ENCODE data around the gene TNFAIP8L3.

Gene TNFAIP8L3

GRCh38 chr15:51065781-51066180 lies 28.9 kb downstream of the TNFAIP8L3 start:
- Histone ChIP-seq H3K9me3 (ENCODE audit: control insufficient read depth, low read length) (no peaks in the 10 kb centered on the region), H3K27me3 (ENCODE audit: control insufficient read depth, insufficient read depth, low read length, poor library complexity, severe bottlenecking) (no peaks in the 10 kb centered on the region), H3K36me3 (ENCODE audit: control insufficient read depth, insufficient read depth, low read length) (no peaks in the 10 kb centered on the region), H3K4me1 (ENCODE audit: control insufficient read depth, insufficient read depth, low read length) (no peaks in the 10 kb centered on the region), H3K27ac (ENCODE audit: insufficient read depth, low read depth, low read length, poor library complexity, severe bottlenecking) (no peak overlapping the region), H3K4me3 (ENCODE audit: insufficient read depth, low read depth, low read length) (no peak overlapping the region)
- WGBS, 2 experiments, result 87 to 89% methylated on average over 1 of the region's 1 CpG

GRCh38 chr15:51065261-51065660 lies 29.4 kb downstream of the TNFAIP8L3 start:
- Histone ChIP-seq H3K36me3 (ENCODE audit: control insufficient read depth, insufficient read depth, low read length) (no peaks in the 10 kb centered on the region), H3K27me3 (ENCODE audit: control insufficient read depth, insufficient read depth, low read length, poor library complexity, severe bottlenecking) (no peaks in the 10 kb centered on the region), H3K9me3 (ENCODE audit: control insufficient read depth, low read length) (no peaks in the 10 kb centered on the region), H3K4me1 (ENCODE audit: control insufficient read depth, insufficient read depth, low read length) (no peaks in the 10 kb centered on the region), H3K27ac (ENCODE audit: insufficient read depth, low read depth, low read length, poor library complexity, severe bottlenecking) (no peak overlapping the region), H3K4me3 (ENCODE audit: insufficient read depth, low read depth, low read length) (no peak overlapping the region)

- no peaks in the 10 kb centered on the region for H3K27me3 ChIP-seq (ENCODE audit: control insufficient read depth, insufficient read depth, low read length, poor library complexity, severe bottlenecking)
- H3K27ac ChIP-seq (ENCODE audit: insufficient read depth, low read depth, low read length, poor library complexity, severe bottlenecking), result no peak overlapping the region
- 86 to 89% methylated on average over 1 of the region's 1 CpG for WGBS, 2 experiments
Observed at GRCh38 chr15:51062736-51063135, 32.0 kb downstream of the TNFAIP8L3 start.

GRCh38 chr15:51060030-51060673 lies 34.6 kb downstream of the TNFAIP8L3 start:
- H3K4me3 ChIP-seq (ENCODE audit: insufficient read depth, low read depth, low read length), result no peak overlapping the region
- H3K4me1 ChIP-seq (ENCODE audit: control insufficient read depth, insufficient read depth, low read length), result peaks cover 7% of the 10 kb centered on the region
- 77 to 81% methylated on average over 3 of the region's 3 CpGs for WGBS, 2 experiments
- H3K36me3 ChIP-seq (ENCODE audit: control insufficient read depth, insufficient read depth, low read length), result no peaks in the 10 kb centered on the region
- no peak overlapping the region for H3K27ac ChIP-seq (ENCODE audit: insufficient read depth, low read depth, low read length, poor library complexity, severe bottlenecking)
- H3K27me3 ChIP-seq (ENCODE audit: control insufficient read depth, insufficient read depth, low read length, poor library complexity, severe bottlenecking), result no peaks in the 10 kb centered on the region
- no peaks in the 10 kb centered on the region for H3K9me3 ChIP-seq (ENCODE audit: control insufficient read depth, low read length)

More at GRCh38 chr15:51062736-51063135, 32.0 kb downstream of the TNFAIP8L3 start:
- no peaks in the 10 kb centered on the region for H3K9me3 ChIP-seq (ENCODE audit: control insufficient read depth, low read length)
- peaks cover 7% of the 10 kb centered on the region for H3K4me1 ChIP-seq (ENCODE audit: control insufficient read depth, insufficient read depth, low read length)
- H3K36me3 ChIP-seq (ENCODE audit: control insufficient read depth, insufficient read depth, low read length), result no peaks in the 10 kb centered on the region
- H3K4me3 ChIP-seq (ENCODE audit: insufficient read depth, low read depth, low read length), result no peak overlapping the region

GRCh38 chr15:51054535-51054934 lies 40.2 kb downstream of the TNFAIP8L3 start:
- Histone ChIP-seq H3K36me3 (ENCODE audit: control insufficient read depth, insufficient read depth, low read length) (no peaks in the 10 kb centered on the region), H3K4me3 (ENCODE audit: insufficient read depth, low read depth, low read length) (no peak overlapping the region), H3K4me1 (ENCODE audit: control insufficient read depth, insufficient read depth, low read length) (peaks cover 3% of the 10 kb centered on the region), H3K9me3 (ENCODE audit: control insufficient read depth, low read length) (no peaks in the 10 kb centered on the region), H3K27ac (ENCODE audit: insufficient read depth, low read depth, low read length, poor library complexity, severe bottlenecking) (no peak overlapping the region), H3K27me3 (ENCODE audit: control insufficient read depth, insufficient read depth, low read length, poor library complexity, severe bottlenecking) (no peaks in the 10 kb centered on the region)
- WGBS, 2 experiments, result 90 to 94% methylated on average over 1 of the region's 1 CpG

GRCh38 chr15:51053571-51053970 lies 41.1 kb downstream of the TNFAIP8L3 start:
- H3K4me1 ChIP-seq (ENCODE audit: control insufficient read depth, insufficient read depth, low read length), result peaks cover 3% of the 10 kb centered on the region
- H3K27me3 ChIP-seq (ENCODE audit: control insufficient read depth, insufficient read depth, low read length, poor library complexity, severe bottlenecking), result no peaks in the 10 kb centered on the region
- H3K27ac ChIP-seq (ENCODE audit: insufficient read depth, low read depth, low read length, poor library complexity, severe bottlenecking), result no peak overlapping the region
- no peaks in the 10 kb centered on the region for H3K36me3 ChIP-seq (ENCODE audit: control insufficient read depth, insufficient read depth, low read length)
- WGBS, 2 experiments, result 91 to 95% methylated on average over 1 of the region's 1 CpG
- no peak overlapping the region for H3K4me3 ChIP-seq (ENCODE audit: insufficient read depth, low read depth, low read length)
- H3K9me3 ChIP-seq (ENCODE audit: control insufficient read depth, low read length), result no peaks in the 10 kb centered on the region

- peaks cover 7% of the 10 kb centered on the region for H3K4me1 ChIP-seq (ENCODE audit: control insufficient read depth, insufficient read depth, low read length)
- no peaks in the 10 kb centered on the region for H3K36me3 ChIP-seq (ENCODE audit: control insufficient read depth, insufficient read depth, low read length)
- H3K9me3 ChIP-seq (ENCODE audit: control insufficient read depth, low read length), result no peaks in the 10 kb centered on the region
- no peak overlapping the region for H3K27ac ChIP-seq (ENCODE audit: insufficient read depth, low read depth, low read length, poor library complexity, severe bottlenecking)
- H3K4me3 ChIP-seq (ENCODE audit: insufficient read depth, low read depth, low read length), result no peak overlapping the region
- no peaks in the 10 kb centered on the region for H3K27me3 ChIP-seq (ENCODE audit: control insufficient read depth, insufficient read depth, low read length, poor library complexity, severe bottlenecking)
- WGBS, 2 experiments, result 91 to 100% methylated on average over 3 of the region's 3 CpGs
Observed at GRCh38 chr15:51051776-51052175, 42.9 kb downstream of the TNFAIP8L3 start.

GRCh38 chr15:51049081-51049480 lies 45.6 kb downstream of the TNFAIP8L3 start:
- WGBS, 2 experiments, result 78 to 80% methylated on average over 2 of the region's 2 CpGs
- H3K27ac ChIP-seq (ENCODE audit: insufficient read depth, low read depth, low read length, poor library complexity, severe bottlenecking), result no peak overlapping the region
- H3K4me3 ChIP-seq (ENCODE audit: insufficient read depth, low read depth, low read length), result no peak overlapping the region
- H3K27me3 ChIP-seq (ENCODE audit: control insufficient read depth, insufficient read depth, low read length, poor library complexity, severe bottlenecking), result no peaks in the 10 kb centered on the region
- no peaks in the 10 kb centered on the region for H3K36me3 ChIP-seq (ENCODE audit: control insufficient read depth, insufficient read depth, low read length)
- H3K9me3 ChIP-seq (ENCODE audit: control insufficient read depth, low read length), result no peaks in the 10 kb centered on the region
- peaks cover 7% of the 10 kb centered on the region for H3K4me1 ChIP-seq (ENCODE audit: control insufficient read depth, insufficient read depth, low read length)

- H3K36me3 ChIP-seq (ENCODE audit: control insufficient read depth, insufficient read depth, low read length), result no peaks in the 10 kb centered on the region
- no peaks in the 10 kb centered on the region for H3K9me3 ChIP-seq (ENCODE audit: control insufficient read depth, low read length)
- H3K27me3 ChIP-seq (ENCODE audit: control insufficient read depth, insufficient read depth, low read length, poor library complexity, severe bottlenecking), result no peaks in the 10 kb centered on the region
- no peak overlapping the region for H3K4me3 ChIP-seq (ENCODE audit: insufficient read depth, low read depth, low read length)
- H3K4me1 ChIP-seq (ENCODE audit: control insufficient read depth, insufficient read depth, low read length), result peaks cover 7% of the 10 kb centered on the region
- no peak overlapping the region for H3K27ac ChIP-seq (ENCODE audit: insufficient read depth, low read depth, low read length, poor library complexity, severe bottlenecking)
Observed at GRCh38 chr15:51048308-51048707, 46.4 kb downstream of the TNFAIP8L3 start.

GRCh38 chr15:51046799-51047449 lies 47.8 kb downstream of the TNFAIP8L3 start:
- H3K27ac ChIP-seq (ENCODE audit: insufficient read depth, low read depth, low read length, poor library complexity, severe bottlenecking), result no peak overlapping the region
- H3K4me1 ChIP-seq (ENCODE audit: control insufficient read depth, insufficient read depth, low read length), result peaks cover 7% of the 10 kb centered on the region
- 86 to 91% methylated on average over 3 of the region's 3 CpGs for WGBS, 2 experiments

More at GRCh38 chr15:51046799-51047449, 47.8 kb downstream of the TNFAIP8L3 start:
- Histone ChIP-seq H3K9me3 (ENCODE audit: control insufficient read depth, low read length) (no peaks in the 10 kb centered on the region), H3K4me3 (ENCODE audit: insufficient read depth, low read depth, low read length) (no peak overlapping the region), H3K36me3 (ENCODE audit: control insufficient read depth, insufficient read depth, low read length) (no peaks in the 10 kb centered on the region), H3K27me3 (ENCODE audit: control insufficient read depth, insufficient read depth, low read length, poor library complexity, severe bottlenecking) (no peaks in the 10 kb centered on the region)

Data from ectodermal cell (in vitro differentiated cells).